NCI-H82 treated with DMSO at 0.1 percent for 48 hours (cell line): ENCODE measurements around the gene TRIM16.
"Not testable (repeated sequence)": the region's sequence is repeated elsewhere in the genome, so short reads cannot be mapped to it uniquely, and the experiment has no call there.

Experiments used
- DNase-seq: peaks from one replicate; lab custom pipeline; 2025; ENCODE audit not compliant: unreplicated experiment; lab: John Stamatoyannopoulos, UW

The TRIM16 gene

GRCh38 chr17:15659236-15659635 is 24.9 kb downstream of the TRIM16 start:
- no peak for DNase-seq

GRCh38 chr17:15658296-15658695 is 25.8 kb downstream of the TRIM16 start:
- no peak for DNase-seq

GRCh38 chr17:15657868-15658267 is 26.2 kb downstream of the TRIM16 start:
- DNase-seq, result no peak

- no peak for DNase-seq
Observed at GRCh38 chr17:15654886-15655561, 29.1 kb downstream of the TRIM16 start.

GRCh38 chr17:15654401-15654800 is 29.7 kb downstream of the TRIM16 start:
- DNase-seq, result not testable (repeated sequence)

- no peak for DNase-seq
Observed at GRCh38 chr17:15652960-15653359, 31.2 kb downstream of the TRIM16 start.

GRCh38 chr17:15651583-15652110 is 32.5 kb downstream of the TRIM16 start:
- DNase-seq, result peak; percentile 41

- DNase-seq, result no peak
Observed at GRCh38 chr17:15650741-15651582, 33.1 kb downstream of the TRIM16 start.

- no peak for DNase-seq
Observed at GRCh38 chr17:15649861-15650421, 34.2 kb downstream of the TRIM16 start.

GRCh38 chr17:15648386-15648785 is 35.7 kb downstream of the TRIM16 start:
- no peak for DNase-seq

- DNase-seq, result not testable (repeated sequence)
Observed at GRCh38 chr17:15645942-15646312, 38.2 kb downstream of the TRIM16 start.

- not testable (repeated sequence) for DNase-seq
Observed at GRCh38 chr17:15645099-15645941, 38.8 kb downstream of the TRIM16 start.

GRCh38 chr17:15642505-15643251 is 41.4 kb downstream of the TRIM16 start:
- not testable (repeated sequence) for DNase-seq

GRCh38 chr17:15642014-15642413 is 42.1 kb downstream of the TRIM16 start:
- not testable (repeated sequence) for DNase-seq

- not testable (repeated sequence) for DNase-seq
Observed at GRCh38 chr17:15630930-15631453, 53.1 kb downstream of the TRIM16 start.

- not testable (repeated sequence) for DNase-seq
Observed at GRCh38 chr17:15629991-15630390, 54.1 kb downstream of the TRIM16 start.

- DNase-seq, result not testable (repeated sequence)
Observed at GRCh38 chr17:15623661-15624209, 60.4 kb downstream of the TRIM16 start.

GRCh38 chr17:15623255-15623654 is 60.9 kb downstream of the TRIM16 start:
- not testable (repeated sequence) for DNase-seq

- DNase-seq, result not testable (repeated sequence)
Observed at GRCh38 chr17:15622124-15622523, 62.0 kb downstream of the TRIM16 start.
